PFSK-1 (cell line): ENCODE data around the gene IL17RC.

ENCODE experiments used
- FOXP2 ChIP-seq: optimal IDR thresholded peaks from 2 replicates; pipeline ENCODE3; 2011; ENCODE audit warnings: borderline replicate concordance, control low read depth, inconsistent platforms; ENCODE audit not compliant: insufficient read depth; ENCODE audit errors: extremely low read length, extremely low read depth
- POLR2AphosphoS5 ChIP-seq: IDR thresholded peaks from 2 replicates; pipeline ENCODE4 v1.6.1; 2012; ENCODE audit warnings: low read depth, mild to moderate bottlenecking, control low read depth, low read length, moderate library complexity
- REST ChIP-seq, 2 experiments: IDR thresholded peaks; 2 replicates each; pipeline versions ENCODE4 v1.6.1 to v1.8.0; 2011 to 2012; ENCODE audit warnings: low read depth in 2 of 2, low read length in 2 of 2, control low read depth in 1 of 2, inconsistent platforms in 1 of 2, mild to moderate bottlenecking in 1 of 2, moderate library complexity in 1 of 2; ENCODE audit not compliant: insufficient read depth in 1 of 2
- SIN3A ChIP-seq: IDR thresholded peaks from 2 replicates; pipeline ENCODE4 v1.6.1; 2012; ENCODE audit warnings: mild to moderate bottlenecking, low read length, moderate library complexity, borderline replicate concordance; ENCODE audit not compliant: insufficient read depth
- TAF1 ChIP-seq: IDR thresholded peaks from 2 replicates; pipeline ENCODE4 v1.6.1; 2012; ENCODE audit warnings: low read length, control low read depth, borderline replicate concordance; ENCODE audit not compliant: insufficient read depth

Gene IL17RC

GRCh38 chr3:9942164-9942563 lies 25.3 kb downstream of the IL17RC start:
- TF ChIP-seq TAF1: no peak
- TF ChIP-seq SIN3A: no peak
- no peak for TF ChIP-seq REST (IDR thresholded peaks at IDR 0.05; ENCODE audit: insufficient read depth in 1 of 2, low read depth in 2 of 2, low read length in 2 of 2)
- TF ChIP-seq FOXP2: no peak
- no peak for TF ChIP-seq POLR2AphosphoS5

GRCh38 chr3:9942934-9943690 lies 26.2 kb downstream of the IL17RC start:
- TF ChIP-seq SIN3A: no peak
- TF ChIP-seq FOXP2: no peak
- no peak for TF ChIP-seq REST (IDR thresholded peaks at IDR 0.05; ENCODE audit: insufficient read depth in 1 of 2, low read depth in 2 of 2, low read length in 2 of 2)
- TF ChIP-seq POLR2AphosphoS5: no peak
- TF ChIP-seq TAF1: no peak

DNA sequence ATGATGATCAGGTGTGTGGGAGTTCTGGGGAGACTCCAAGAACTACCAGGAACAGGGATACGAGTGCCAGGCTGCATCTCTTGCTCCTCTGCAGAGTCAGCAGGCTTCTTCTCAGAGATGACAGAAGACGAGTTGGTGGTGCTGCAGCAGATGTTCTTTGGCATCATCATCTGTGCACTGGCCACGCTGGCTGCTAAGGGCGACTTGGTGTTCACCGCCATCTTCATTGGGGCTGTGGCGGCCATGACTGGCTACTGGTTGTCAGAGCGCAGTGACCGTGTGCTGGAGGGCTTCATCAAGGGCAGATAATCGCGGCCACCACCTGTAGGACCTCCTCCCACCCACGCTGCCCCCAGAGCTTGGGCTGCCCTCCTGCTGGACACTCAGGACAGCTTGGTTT lies 27.4 kb downstream of the IL17RC start:
- TF ChIP-seq SIN3A: no peak

GRCh38 chr3:9945358-9945757 lies 28.5 kb downstream of the IL17RC start:
- no peak for TF ChIP-seq SIN3A
- TF ChIP-seq POLR2AphosphoS5: no peak
- no peak for TF ChIP-seq FOXP2
- TF ChIP-seq TAF1: no peak
- no peak for TF ChIP-seq REST (IDR thresholded peaks at IDR 0.05; ENCODE audit: insufficient read depth in 1 of 2, low read depth in 2 of 2, low read length in 2 of 2)

- TF ChIP-seq REST (IDR thresholded peaks at IDR 0.05; ENCODE audit: insufficient read depth in 1 of 2, low read depth in 2 of 2, low read length in 2 of 2) (0 out of 4 replicates have a peak, but pooled peaks of 1 of the 2 experiments have one; percentile 8), TAF1 (no peak), FOXP2 (no peak), SIN3A (no peak), POLR2AphosphoS5 (peak; percentile 81)
Observed at GRCh38 chr3:9946112-9947024, 29.5 kb downstream of the IL17RC start.
